ENCODE data around the gene FIGNL2.

- TF ChIP-seq POLR2AphosphoS5 (IDR thresholded peaks at IDR 0.05; ENCODE audit: borderline replicate concordance, low read depth, low read length) = no peak
- no peak for TF ChIP-seq EZH2 (IDR thresholded peaks at IDR 0.05)
These were observed 14.9 kb upstream of the FIGNL2 start for GRCh38 chr12:51863363-51863932.

Measured in SK-N-MC (cell line).